PC-3 (cell line): ENCODE results near the gene SAPCD2.

Experiments
- EZH2 ChIP-seq: fragments of 300-600 bp; sonication (generic); IDR thresholded peaks from one replicate; pipeline ENCODE4 v1.6.1; 2017; ENCODE audit warnings: antibody characterized with exemption, mild to moderate bottlenecking, low read length; ENCODE audit not compliant: unreplicated experiment
- EZH2phosphoT487 ChIP-seq: fragments of 300-600 bp; sonication (generic); IDR thresholded peaks from 2 replicates; pipeline ENCODE4 v1.6.1; 2018; ENCODE audit warnings: mild to moderate bottlenecking, antibody characterized with exemption, low read length, borderline replicate concordance
- TF ChIP-seq, protein P1 (sequence below): fragments of 300-600 bp; sonication (generic); conservative IDR thresholded peaks from 2 replicates; pipeline ENCODE4 v1.5.1; 2017; ENCODE audit warnings: antibody characterized with exemption, low read depth, mild to moderate bottlenecking, low read length

DNA sequence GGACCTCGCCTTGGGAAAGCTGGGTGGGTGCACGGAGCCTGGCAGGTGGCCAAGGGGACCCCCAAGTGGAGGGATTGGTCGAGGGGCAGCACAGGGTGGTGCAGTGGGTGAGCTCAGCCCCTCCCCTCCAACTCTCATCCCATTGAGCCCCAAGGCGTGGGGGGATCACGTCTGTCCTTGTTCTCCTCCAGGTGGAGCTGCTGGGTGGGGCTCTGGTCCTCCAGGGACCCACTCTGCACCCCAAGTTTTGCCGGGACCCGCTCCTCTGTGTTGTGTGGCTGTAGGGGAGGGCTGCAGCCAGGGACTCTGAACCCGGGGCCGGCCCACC is 34.9 kb downstream of the SAPCD2 start:
- TF ChIP-seq, protein P1, sequence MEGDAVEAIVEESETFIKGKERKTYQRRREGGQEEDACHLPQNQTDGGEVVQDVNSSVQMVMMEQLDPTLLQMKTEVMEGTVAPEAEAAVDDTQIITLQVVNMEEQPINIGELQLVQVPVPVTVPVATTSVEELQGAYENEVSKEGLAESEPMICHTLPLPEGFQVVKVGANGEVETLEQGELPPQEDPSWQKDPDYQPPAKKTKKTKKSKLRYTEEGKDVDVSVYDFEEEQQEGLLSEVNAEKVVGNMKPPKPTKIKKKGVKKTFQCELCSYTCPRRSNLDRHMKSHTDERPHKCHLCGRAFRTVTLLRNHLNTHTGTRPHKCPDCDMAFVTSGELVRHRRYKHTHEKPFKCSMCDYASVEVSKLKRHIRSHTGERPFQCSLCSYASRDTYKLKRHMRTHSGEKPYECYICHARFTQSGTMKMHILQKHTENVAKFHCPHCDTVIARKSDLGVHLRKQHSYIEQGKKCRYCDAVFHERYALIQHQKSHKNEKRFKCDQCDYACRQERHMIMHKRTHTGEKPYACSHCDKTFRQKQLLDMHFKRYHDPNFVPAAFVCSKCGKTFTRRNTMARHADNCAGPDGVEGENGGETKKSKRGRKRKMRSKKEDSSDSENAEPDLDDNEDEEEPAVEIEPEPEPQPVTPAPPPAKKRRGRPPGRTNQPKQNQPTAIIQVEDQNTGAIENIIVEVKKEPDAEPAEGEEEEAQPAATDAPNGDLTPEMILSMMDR = peak; percentile 29; the same call in 1 of the 2 replicates
- TF ChIP-seq EZH2phosphoT487 (no peak), EZH2 (no peak)
